GM12873 (cell line): ENCODE data around the gene SEPTIN1.

Experiments
- CTCF ChIP-seq: IDR thresholded peaks from 2 replicates; pipeline ENCODE4 v1.5.1; 2012; ENCODE audit warnings: low read depth, mild to moderate bottlenecking, moderate library complexity, low read length, control low read depth; ENCODE audit not compliant: insufficient read depth; ENCODE audit errors: missing control alignments

Gene SEPTIN1

GRCh38 chr16:30377812-30378235, 4.5 kb downstream of the SEPTIN1 start:
- no peak for TF ChIP-seq CTCF

GRCh38 chr16:30377050-30377811, 5.1 kb downstream of the SEPTIN1 start:
- TF ChIP-seq CTCF, result no peak

- no peak for TF ChIP-seq CTCF
Observed at GRCh38 chr16:30376461-30376902, 5.9 kb downstream of the SEPTIN1 start.

- no peak for TF ChIP-seq CTCF
Observed at GRCh38 chr16:30375864-30376263, 6.5 kb downstream of the SEPTIN1 start.

- TF ChIP-seq CTCF, result no peak
Observed at GRCh38 chr16:30374538-30374937, 7.8 kb downstream of the SEPTIN1 start, which contains the start of gene MYL11. Gene MYL11 (plus strand): TSS chr16:30374802. CDS start chr16:30374858, 56 bp downstream.

- TF ChIP-seq CTCF, result no peak
Observed at GRCh38 chr16:30372725-30373124, 9.6 kb downstream of the SEPTIN1 start.

GRCh38 chr16:30372038-30372712, 10.2 kb downstream of the SEPTIN1 start:
- no peak for TF ChIP-seq CTCF
